Measurements from ENCODE around the gene GATA5. TPM values are rescaled to one million over a fixed set of nuclear protein-coding genes. Genes with fewer than 3 reads are reported as not detected.

The GATA5 gene
- total RNA-seq, 1 experiment from 2014 or later: not detected

DNA sequence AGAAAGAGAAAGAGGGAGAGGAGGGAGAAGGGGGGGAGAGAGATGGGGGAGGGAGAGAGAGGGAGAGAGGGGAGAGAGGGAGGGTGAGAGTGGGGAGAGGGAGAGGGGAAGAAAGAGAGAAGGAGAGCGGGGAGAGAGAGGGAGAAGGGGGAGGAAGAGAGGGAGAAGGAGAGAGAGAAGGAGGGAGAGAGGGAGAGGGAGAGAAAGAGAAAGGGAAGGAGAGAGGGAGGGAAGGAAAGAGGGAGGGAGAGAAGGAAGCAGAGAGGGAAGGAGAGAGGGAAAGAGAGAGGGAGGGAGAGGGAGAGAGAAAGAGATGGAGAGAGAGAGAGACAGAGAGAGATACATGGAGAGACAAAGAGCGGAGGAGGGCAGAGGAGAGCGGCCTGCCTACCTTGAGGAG lies 23.8 kb downstream of the GATA5 start:
- no peaks in the 10 kb centered on the region for H4K20me1 ChIP-seq (ENCODE audit: insufficient read depth)
- ChIA-PET CTCF (no interaction called here), POLR2A (no interaction called here), RAD21 (ENCODE audit: low non-redundant PET in 1 of 2, low total read pairs in 2 of 2, uncharacterized antibody in 2 of 2, unreplicated experiment in 2 of 2) (no interaction called here)
- no peak overlapping the region for H3K4me2 ChIP-seq (ENCODE audit: low read length)
- 0 out of 4 replicates have a peak, but pooled peaks cover 0 to 3% of the 10 kb centered on the region in 2 experiments for H3K4me1 ChIP-seq (ENCODE audit: control insufficient read depth in 1 of 2, insufficient read depth in 2 of 2, low read length in 2 of 2)
- no peak overlapping the region for H3K27ac ChIP-seq (ENCODE audit: low read depth, low read length)
- H3K4me3 ChIP-seq (replicated peaks in 1 of 2; ENCODE audit: low read depth in 1 of 2, low read length in 2 of 2): no peak overlapping the region
- H3K79me2 ChIP-seq (ENCODE audit: insufficient read depth, low read length): no peaks in the 10 kb centered on the region
- no peaks in the 10 kb centered on the region for H3K36me3 ChIP-seq (ENCODE audit: control insufficient read depth in 1 of 2, insufficient read depth in 2 of 2, low read length in 2 of 2)
- intact Hi-C loops (cut with micrococcal nuclease): no loop called here
- ATAC-seq: no peak
- TF ChIP-seq ZFX (IDR thresholded peaks at IDR 0.05) (no peak), ATF3 (IDR thresholded peaks at IDR 0.05) (no peak), EGR1 (IDR thresholded peaks at IDR 0.05; ENCODE audit: low read depth) (no peak), POLR2A (IDR thresholded peaks at IDR 0.05; ENCODE audit: borderline replicate concordance, extremely low read depth, insufficient read depth, insufficient read length) (no peak), RAD21 (IDR thresholded peaks at IDR 0.05; ENCODE audit: low read depth) (no peak), ZNF274 (IDR thresholded peaks at IDR 0.05; ENCODE audit: low read depth, low read length) (no peak)
- TF ChIP-seq, protein P1, sequence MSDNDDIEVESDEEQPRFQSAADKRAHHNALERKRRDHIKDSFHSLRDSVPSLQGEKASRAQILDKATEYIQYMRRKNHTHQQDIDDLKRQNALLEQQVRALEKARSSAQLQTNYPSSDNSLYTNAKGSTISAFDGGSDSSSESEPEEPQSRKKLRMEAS (IDR thresholded peaks at IDR 0.05): no peak
- TF ChIP-seq, protein P2, sequence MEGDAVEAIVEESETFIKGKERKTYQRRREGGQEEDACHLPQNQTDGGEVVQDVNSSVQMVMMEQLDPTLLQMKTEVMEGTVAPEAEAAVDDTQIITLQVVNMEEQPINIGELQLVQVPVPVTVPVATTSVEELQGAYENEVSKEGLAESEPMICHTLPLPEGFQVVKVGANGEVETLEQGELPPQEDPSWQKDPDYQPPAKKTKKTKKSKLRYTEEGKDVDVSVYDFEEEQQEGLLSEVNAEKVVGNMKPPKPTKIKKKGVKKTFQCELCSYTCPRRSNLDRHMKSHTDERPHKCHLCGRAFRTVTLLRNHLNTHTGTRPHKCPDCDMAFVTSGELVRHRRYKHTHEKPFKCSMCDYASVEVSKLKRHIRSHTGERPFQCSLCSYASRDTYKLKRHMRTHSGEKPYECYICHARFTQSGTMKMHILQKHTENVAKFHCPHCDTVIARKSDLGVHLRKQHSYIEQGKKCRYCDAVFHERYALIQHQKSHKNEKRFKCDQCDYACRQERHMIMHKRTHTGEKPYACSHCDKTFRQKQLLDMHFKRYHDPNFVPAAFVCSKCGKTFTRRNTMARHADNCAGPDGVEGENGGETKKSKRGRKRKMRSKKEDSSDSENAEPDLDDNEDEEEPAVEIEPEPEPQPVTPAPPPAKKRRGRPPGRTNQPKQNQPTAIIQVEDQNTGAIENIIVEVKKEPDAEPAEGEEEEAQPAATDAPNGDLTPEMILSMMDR (IDR thresholded peaks at IDR 0.05 in 2 of 3, conservative IDR thresholded peaks at IDR 0.05 in 1 of 3; ENCODE audit: borderline replicate concordance in 1 of 3, insufficient read depth in 1 of 3, low read depth in 2 of 3, low read length in 2 of 3): no peak
- DNase-seq (ENCODE audit: low read depth, low spot score): no peak
- H3K9me3 ChIP-seq (ENCODE audit: control insufficient read depth in 1 of 2, insufficient read depth in 1 of 2, low read depth in 1 of 2, low read length in 2 of 2): no peaks in the 10 kb centered on the region
- no peak overlapping the region for H3K9ac ChIP-seq (ENCODE audit: low read length)
- no peaks in the 10 kb centered on the region for H3K9me2 ChIP-seq (ENCODE audit: insufficient read depth)
- 0 out of 2 replicates have a peak, but pooled peaks cover 4% of the 10 kb centered on the region for H3K27me3 ChIP-seq (ENCODE audit: insufficient read depth, low read length)
- H2AFZ ChIP-seq (ENCODE audit: low read depth, low read length, poor library complexity, severe bottlenecking): no peak overlapping the region
- no TSS peak for BruUV-seq (replicated peaks)
